HG03439 (cell line): ENCODE data around the gene SNX24.
"Not testable (repeated sequence)": the region's sequence is repeated elsewhere in the genome, so short reads cannot be mapped to it uniquely, and the experiment has no call there.

ENCODE experiments used
- ATAC-seq: cut with Tn5 transposase; IDR thresholded peaks from one replicate; pipeline ENCODE4 v1.9.1; 2021; ENCODE audit warnings: mild to moderate bottlenecking, moderate library complexity; ENCODE audit not compliant: unreplicated experiment

SNX24 gene

GRCh38 chr5:122870219-122870856 is 24.9 kb downstream of the SNX24 start:
- no peak for ATAC-seq

- ATAC-seq = no peak
Measured at GRCh38 chr5:122871661-122872060, 26.2 kb downstream of the SNX24 start.

GRCh38 chr5:122874179-122874875 is 28.9 kb downstream of the SNX24 start:
- ATAC-seq = no peak

GRCh38 chr5:122877518-122877917 is 32.1 kb downstream of the SNX24 start:
- no peak for ATAC-seq

- no peak for ATAC-seq
Measured at GRCh38 chr5:122879076-122879475, 33.7 kb downstream of the SNX24 start.

GRCh38 chr5:122880170-122880689 is 34.8 kb downstream of the SNX24 start:
- no peak for ATAC-seq

GRCh38 chr5:122880749-122881148 is 35.3 kb downstream of the SNX24 start:
- ATAC-seq = no peak

GRCh38 chr5:122882831-122883230 is 37.4 kb downstream of the SNX24 start:
- ATAC-seq = no peak

GRCh38 chr5:122885045-122885517 is 39.7 kb downstream of the SNX24 start:
- ATAC-seq = no peak

GRCh38 chr5:122885891-122886290 is 40.5 kb downstream of the SNX24 start:
- ATAC-seq = no peak

GRCh38 chr5:122895141-122895540 is 49.7 kb downstream of the SNX24 start:
- ATAC-seq = no peak

- ATAC-seq = no peak
Measured at GRCh38 chr5:122896598-122897282, 51.3 kb downstream of the SNX24 start.

GRCh38 chr5:122897283-122897602 is 51.8 kb downstream of the SNX24 start:
- ATAC-seq = no peak

GRCh38 chr5:122901346-122901745 is 55.9 kb downstream of the SNX24 start:
- ATAC-seq = no peak

GRCh38 chr5:122902263-122902662 is 56.9 kb downstream of the SNX24 start:
- no peak for ATAC-seq

GRCh38 chr5:122906768-122907167 is 61.4 kb downstream of the SNX24 start:
- no peak for ATAC-seq

GRCh38 chr5:122907276-122907675 is 61.9 kb downstream of the SNX24 start:
- ATAC-seq = no peak

- no peak for ATAC-seq
Measured at GRCh38 chr5:122908108-122908507, 62.7 kb downstream of the SNX24 start.

GRCh38 chr5:122908662-122909061 is 63.2 kb downstream of the SNX24 start:
- ATAC-seq = no peak

GRCh38 chr5:122909470-122910100 is 64.2 kb downstream of the SNX24 start:
- no peak for ATAC-seq

GRCh38 chr5:122913436-122913835 is 68.0 kb downstream of the SNX24 start:
- not testable (repeated sequence) for ATAC-seq
